Measurements from ENCODE around the gene AFP. TPM values are rescaled to one million over a fixed set of nuclear protein-coding genes. Genes with fewer than 3 reads are reported as not detected.

The AFP gene
- not detected in 2 replicates for total RNA-seq

GRCh38 chr4:73435984-73436383 lies at the start of gene AFP:
AFP (plus strand) TSS chr4:73436221; CDS start chr4:73436263, 42 bp downstream.

GRCh38 chr4:73404042-73404441 lies 32.0 kb upstream of the AFP start, which contains the start of gene ALB:
ALB (plus strand) TSS chr4:73404287; CDS start chr4:73404328, 41 bp downstream.

DNA sequence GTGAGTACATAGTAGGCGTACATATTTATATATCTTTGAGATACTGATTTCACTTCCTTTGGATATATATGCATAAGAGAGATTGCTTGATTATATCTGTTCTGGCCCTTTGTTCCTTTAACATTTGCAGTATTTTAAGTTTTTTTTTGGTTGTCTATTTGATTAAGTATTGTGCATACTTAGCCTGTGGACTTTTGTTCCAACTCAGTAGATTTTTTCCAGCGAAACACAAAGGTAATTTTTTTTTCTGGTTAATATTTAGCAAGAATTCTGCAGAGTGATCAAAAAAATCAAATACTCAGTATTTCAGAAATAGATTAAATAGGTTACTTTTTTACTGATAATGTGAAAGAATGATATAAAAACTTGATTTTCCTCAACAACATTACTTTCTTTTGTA lies 45.3 kb downstream of the AFP start, which contains the start of gene AFM:
Gene AFM, plus strand, starts transcription at position 388 of the 400 bp plus-strand sequence. CDS start 31 bp downstream, outside the sequence.

Other genes with a start within 250 kb of the AFP start
- gene ANKRD17, start 177.4 kb upstream of the AFP start, total RNA-seq, result 36.4 and 42.7 TPM in 2 replicates
- gene ALB, start 31.9 kb upstream of the AFP start, total RNA-seq, result 0.24 TPM in 1 of 2 replicates, not detected in the other
- not detected in 2 replicates for gene AFM, start 45.5 kb downstream of the AFP start, total RNA-seq
- 3.9 and 7.9 TPM in 2 replicates for gene RASSF6, start 184.2 kb downstream of the AFP start, total RNA-seq

All from tracheal epithelial cell (primary cell).